GM12878 (cell line): Measurements from ENCODE around the gene C16orf78. TPM values are rescaled to one million over a fixed set of nuclear protein-coding genes. Genes with fewer than 3 reads are reported as not detected.

Experiments used
- ATAC-seq: fragments of 200-7000 bp; cut with Tn5 transposase; 3 replicates; pipeline ENCODE4 v1.9.1; 2020; ENCODE audit warnings: mild to moderate bottlenecking, moderate library complexity
- BruUV-seq: library from RNA; stranded (reverse); fragments of 400-500 nt; replicated peaks from 2 replicates; lab custom pipeline; 2021; lab: Mats Ljungman, UMichigan
- CTCF ChIA-PET: fragments of 300-600 bp; sonication (Branson Sonifier 250); formaldehyde crosslinking; extraction: SDS; loops from one replicate; lab custom pipeline; 2021; ENCODE audit warnings: inconsistent platforms; lab: Yijun Ruan, JAX
- POLR2A ChIA-PET: fragments of 350-600 bp; formaldehyde crosslinking; extraction: SDS; loops from one replicate; lab custom pipeline; 2021; ENCODE audit warnings: inconsistent platforms; lab: Charles Lee
- RAD21 ChIA-PET: fragments of 300-600 bp; sonication (Branson Sonifier 250); formaldehyde crosslinking; loops from one replicate; lab custom pipeline; 2023; ENCODE audit warnings: antibody characterized with exemption; ENCODE audit not compliant: unreplicated experiment; lab: Charles Lee
- SMC1A ChIA-PET: fragments of 300-600 bp; sonication (Branson Sonifier 250); formaldehyde crosslinking; loops from one replicate; lab custom pipeline; 2023; ENCODE audit not compliant: unreplicated experiment, uncharacterized antibody; lab: Charles Lee
- DNase-seq: peaks from one replicate; pipeline ENCODE4 v3.0.0-alpha.2; 2011; ENCODE audit warnings: low read depth, low spot score
- FAIRE-seq: peaks from 3 replicates; lab custom pipeline; 2011; peaks lifted over from hg19 to GRCh38; lab: Jason Lieb, UNC
- H2AFZ ChIP-seq: 2 replicates; pipeline ENCODE4 v1.6.0; 2011; ENCODE audit warnings: low read depth, low read length, control low read depth; ENCODE audit not compliant: control insufficient read depth
- H3K27ac ChIP-seq: 2 replicates; pipeline ENCODE4 v1.5.1; 2011; ENCODE audit warnings: control low read depth; ENCODE audit not compliant: control insufficient read depth, insufficient read depth
- H3K27me3 ChIP-seq, 2 experiments: replicated peaks in 1 of 2; 2 replicates each; pipeline versions ENCODE4 v1.6.0 to v1.6.1; 2011; ENCODE audit warnings: low read length in 1 of 2; ENCODE audit not compliant: control insufficient read depth in 2 of 2, insufficient read depth in 2 of 2
- H3K36me3 ChIP-seq, 2 experiments: 2 replicates each; pipeline ENCODE4 v1.5.1; 2011; ENCODE audit warnings: low read length in 1 of 2; ENCODE audit not compliant: control insufficient read depth in 2 of 2, insufficient read depth in 2 of 2
- H3K4me1 ChIP-seq: 2 replicates; pipeline ENCODE4 v1.6.1; 2011; ENCODE audit warnings: mild to moderate bottlenecking, low read length, moderate library complexity, mixed read lengths; ENCODE audit not compliant: control insufficient read depth, insufficient read depth
- H3K4me2 ChIP-seq: 2 replicates; pipeline ENCODE4 v1.6.0; 2011; ENCODE audit warnings: control low read depth; ENCODE audit not compliant: control insufficient read depth, insufficient read depth
- H3K4me3 ChIP-seq: fragments of 200-600 bp; sonication (generic); 2 replicates; pipeline ENCODE4 v1.5.1; 2016
- H3K79me2 ChIP-seq: 2 replicates; pipeline ENCODE4 v1.6.0; 2011; ENCODE audit warnings: low read length; ENCODE audit not compliant: control insufficient read depth, insufficient read depth
- H3K9ac ChIP-seq: 2 replicates; pipeline ENCODE4 v1.8.0; 2011; ENCODE audit warnings: low read length, control low read depth, mixed read lengths; ENCODE audit not compliant: control insufficient read depth, insufficient read depth
- H3K9me3 ChIP-seq: replicated peaks from 3 replicates; pipeline ENCODE4 v1.5.1; 2011; ENCODE audit warnings: mild to moderate bottlenecking, low read length; ENCODE audit not compliant: control insufficient read depth, insufficient read depth
- H4K20me1 ChIP-seq: 2 replicates; pipeline ENCODE4 v1.6.0; 2011; ENCODE audit not compliant: control insufficient read depth, insufficient read depth
- ATF7 ChIP-seq: fragments of 450-650 bp; IDR thresholded peaks from 2 replicates; pipeline ENCODE4 v1.6.1; 2016; ENCODE audit warnings: low read depth, mild to moderate bottlenecking
- BACH1 ChIP-seq: fragments of 450-650 bp; IDR thresholded peaks from 2 replicates; pipeline ENCODE4 v1.6.1; 2017; ENCODE audit warnings: mild to moderate bottlenecking, borderline replicate concordance
- CBX5 ChIP-seq: sonication (generic); IDR thresholded peaks from 2 replicates; pipeline ENCODE4 v1.6.1; 2016; ENCODE audit warnings: low read depth, moderate library complexity, mild to moderate bottlenecking, inconsistent platforms
- IKZF1 ChIP-seq: fragments of 450-650 bp; conservative IDR thresholded peaks from 2 replicates; pipeline ENCODE4 v1.6.1; 2017; ENCODE audit warnings: antibody characterized with exemption, mild to moderate bottlenecking
- KDM1A ChIP-seq: fragments of 200-600 bp; sonication (generic); IDR thresholded peaks from 2 replicates; pipeline ENCODE4 v1.6.1; 2016; ENCODE audit warnings: borderline replicate concordance
- NBN ChIP-seq: fragments of 450-650 bp; IDR thresholded peaks from 2 replicates; pipeline ENCODE4 v1.6.1; 2016
- NRF1 ChIP-seq: conservative IDR thresholded peaks from 2 replicates; pipeline ENCODE4 v1.6.1; 2011; ENCODE audit warnings: mild to moderate bottlenecking, low read depth, low read length, improper control_type of control experiment
- PML ChIP-seq: IDR thresholded peaks from 2 replicates; pipeline ENCODE4 v1.6.1; 2012; ENCODE audit warnings: low read length, inconsistent platforms
- SMAD5 ChIP-seq: IDR thresholded peaks from 2 replicates; pipeline ENCODE4 v1.6.1; 2016; ENCODE audit warnings: antibody characterized with exemption, low read depth
- SMC3 ChIP-seq: IDR thresholded peaks from 2 replicates; pipeline ENCODE4 v1.6.1; 2011; ENCODE audit warnings: low read length, improper control_type of control experiment, borderline replicate concordance
- WGBS: methylation state at CpG from one replicate; pipeline ENCODE4 v1.1.6; 2016; ENCODE audit warnings: low lambda C conversion rate; ENCODE audit not compliant: insufficient replicate concordance, insufficient coverage; ENCODE audit errors: missing lambda C conversion rate; 5-methylcytosine and 5-hydroxymethylcytosine counted together
- in situ Hi-C: fragments of 300-500 bp; cut with MboI; formaldehyde crosslinking; loops from 9 replicates; pipeline ENCODE4 v1.14.3; 2018; ENCODE audit warnings: mixed read lengths
- intact Hi-C: fragments of 100-400 bp; cut with micrococcal nuclease; formaldehyde crosslinking; loops from one replicate; pipeline ENCODE4 v1.14.2; 2022; ENCODE audit not compliant: unreplicated experiment
- polyA plus RNA-seq, 11 experiments: library from polyadenylated mRNA; depleted of rRNA in 4 of 11; unstranded in 6 of 11; stranded (reverse) in 5 of 11; fragments of >200 nt; fragmentation: Nextera tagmentation in 4 of 11; fragmentation: Illumina TruSeq in 1 of 11; extraction: Ambion mirVana in 4 of 11; extraction: Trizol in 1 of 11; gene quantifications; 1 replicate in 1 of 11; 2 replicates in 10 of 11; pipeline versions ENCODE4 v1.2.1 to v1.2.3, GENCODE V29; 2011 to 2016; ENCODE audit warnings: inconsistent platforms in 2 of 11, missing spikeins in 2 of 11, low read depth in 1 of 11
- total RNA-seq, 4 experiments: library from RNA; depleted of rRNA in 3 of 4; stranded (reverse); fragments of >200 nt in 3 of 4; fragmentation: Illumina TruSeq in 1 of 4; extraction: Trizol in 1 of 4; gene quantifications; 2 replicates each; pipeline versions ENCODE4 v1.2.1 to v1.2.3, GENCODE V29; 2013 to 2021
- TF ChIP-seq, protein P1 (sequence below): fragments of 450-650 bp; formaldehyde crosslinking; IDR thresholded peaks from 2 replicates; pipeline ENCODE4 v1.4.0; 2022; ENCODE audit warnings: mild to moderate bottlenecking, moderate library complexity

Gene C16orf78
- total and polyA plus RNA-seq, 10 of the 15 experiments (the other 5 are each of a cell fraction or from before 2014, with no cell fraction given), result not detected

DNA sequence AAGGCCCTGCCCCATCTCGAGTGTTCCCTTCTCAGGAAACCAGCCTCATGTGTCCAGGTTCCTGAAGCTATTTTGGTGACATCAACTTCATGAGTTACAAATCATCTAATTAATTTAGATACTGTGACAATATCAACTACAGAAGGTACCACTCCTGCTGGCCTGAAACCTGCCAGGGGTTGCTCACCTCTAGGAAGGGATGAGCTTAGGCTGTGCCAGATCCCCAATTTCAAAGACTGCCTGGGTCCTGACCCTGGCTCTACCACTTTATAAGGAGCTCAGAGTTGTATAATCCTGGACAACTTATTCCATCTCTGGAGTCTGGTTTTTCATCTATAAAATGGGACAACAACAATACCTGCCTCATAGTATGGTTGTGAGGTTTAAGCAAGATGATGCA lies 5.2 kb downstream of the C16orf78 start:
- no peaks in the 10 kb centered on the region; the same call in 2 of the 3 replicates for H3K9me3 ChIP-seq
- DNase-seq (no peak), FAIRE-seq (no peak), ATAC-seq (no peak)
- H3K4me3 ChIP-seq, result no peak overlapping the region
- CTCF ChIA-PET, result no interaction called here
- RAD21 ChIA-PET, result no interaction called here
- in situ Hi-C loops (no loop called here), intact Hi-C loops (no loop called here)
- POLR2A ChIA-PET, result no interaction called here
- no peak overlapping the region for H2AFZ ChIP-seq
- H3K79me2 ChIP-seq, result no peaks in the 10 kb centered on the region
- SMC1A ChIA-PET, result no interaction called here
- no peaks in the 10 kb centered on the region; a peak in 1 of 4 replicates for H3K27me3 ChIP-seq
- TF ChIP-seq NBN (no peak), ATF7 (no peak), NRF1 (no peak), IKZF1 (no peak), BACH1 (no peak), SMC3 (no peak), KDM1A (no peak), CBX5 (no peak), SMAD5 (no peak), PML (no peak)
- TF ChIP-seq, protein P1, sequence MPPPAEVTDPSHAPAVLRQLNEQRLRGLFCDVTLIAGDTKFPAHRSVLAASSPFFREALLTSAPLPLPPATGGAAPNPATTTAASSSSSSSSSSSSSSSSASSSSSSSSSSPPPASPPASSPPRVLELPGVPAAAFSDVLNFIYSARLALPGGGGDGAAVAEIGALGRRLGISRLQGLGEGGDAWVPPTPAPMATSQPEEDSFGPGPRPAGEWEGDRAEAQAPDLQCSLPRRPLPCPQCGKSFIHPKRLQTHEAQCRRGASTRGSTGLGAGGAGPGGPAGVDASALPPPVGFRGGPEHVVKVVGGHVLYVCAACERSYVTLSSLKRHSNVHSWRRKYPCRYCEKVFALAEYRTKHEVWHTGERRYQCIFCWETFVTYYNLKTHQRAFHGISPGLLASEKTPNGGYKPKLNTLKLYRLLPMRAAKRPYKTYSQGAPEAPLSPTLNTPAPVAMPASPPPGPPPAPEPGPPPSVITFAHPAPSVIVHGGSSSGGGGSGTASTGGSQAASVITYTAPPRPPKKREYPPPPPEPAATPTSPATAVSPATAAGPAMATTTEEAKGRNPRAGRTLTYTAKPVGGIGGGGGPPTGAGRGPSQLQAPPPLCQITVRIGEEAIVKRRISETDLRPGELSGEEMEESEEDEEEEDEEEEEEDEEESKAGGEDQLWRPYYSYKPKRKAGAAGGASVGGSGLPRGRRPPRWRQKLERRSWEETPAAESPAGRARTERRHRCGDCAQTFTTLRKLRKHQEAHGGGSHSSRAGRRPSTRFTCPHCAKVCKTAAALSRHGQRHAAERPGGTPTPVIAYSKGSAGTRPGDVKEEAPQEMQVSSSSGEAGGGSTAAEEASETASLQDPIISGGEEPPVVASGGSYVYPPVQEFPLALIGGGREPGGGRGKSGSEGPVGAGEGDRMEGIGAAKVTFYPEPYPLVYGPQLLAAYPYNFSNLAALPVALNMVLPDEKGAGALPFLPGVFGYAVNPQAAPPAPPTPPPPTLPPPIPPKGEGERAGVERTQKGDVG, result no peak
- no peak overlapping the region for H3K27ac ChIP-seq
- no TSS peak for BruUV-seq
- no peaks in the 10 kb centered on the region for H4K20me1 ChIP-seq
- 10% methylated on average over 1 of the region's 1 CpG for WGBS
- no peak overlapping the region for H3K9ac ChIP-seq
- no peaks in the 10 kb centered on the region for H3K36me3 ChIP-seq
- no peak overlapping the region for H3K4me2 ChIP-seq
- H3K4me1 ChIP-seq, result no peaks in the 10 kb centered on the region
